SHP77 treated with DMSO at 0.1 percent for 48 hours (cell line): ENCODE measurements around the gene COL3A1.

Experiments
- DNase-seq: peaks from one replicate; lab custom pipeline; 2025; lab: John Stamatoyannopoulos, UW

Gene COL3A1

DNA sequence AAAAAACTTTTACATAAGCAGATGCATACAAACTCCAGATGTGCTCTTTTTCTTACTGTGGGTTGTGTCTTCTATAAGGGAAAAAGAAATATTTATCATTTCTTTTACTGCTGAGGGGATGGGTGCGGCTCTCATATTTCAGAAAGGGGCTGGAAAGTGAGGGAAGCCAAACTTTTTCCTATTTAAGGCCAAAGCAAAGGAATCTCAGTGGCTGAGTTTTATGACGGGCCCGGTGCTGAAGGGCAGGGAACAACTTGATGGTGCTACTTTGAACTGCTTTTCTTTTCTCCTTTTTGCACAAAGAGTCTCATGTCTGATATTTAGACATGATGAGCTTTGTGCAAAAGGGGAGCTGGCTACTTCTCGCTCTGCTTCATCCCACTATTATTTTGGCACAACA, at the start of gene COL3A1:
Gene COL3A1 (plus strand): TSS at position 210 of the 400 bp plus-strand sequence. CDS start 117 bp downstream, at position 327.
- DNase-seq = no peak

DNA sequence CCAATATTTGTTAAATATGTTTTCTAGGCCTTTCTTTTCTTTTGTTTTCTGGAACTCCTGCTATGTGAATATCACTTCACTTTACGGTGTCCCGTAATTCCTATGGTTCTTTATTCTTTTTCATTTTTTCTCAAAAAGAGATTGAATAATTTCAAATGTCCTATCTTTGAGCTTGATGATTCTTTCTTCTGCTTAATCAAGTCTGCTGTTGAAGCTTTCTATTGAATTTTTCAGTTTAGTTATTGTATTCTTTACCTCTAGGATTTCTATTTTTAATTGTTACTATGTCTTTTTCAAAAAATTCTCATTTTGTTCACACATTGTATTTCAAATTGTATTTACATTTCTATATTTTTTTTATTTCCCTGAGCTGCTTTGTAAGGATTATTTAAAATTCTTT, 45.5 kb upstream of the COL3A1 start:
- DNase-seq = no peak

DNA sequence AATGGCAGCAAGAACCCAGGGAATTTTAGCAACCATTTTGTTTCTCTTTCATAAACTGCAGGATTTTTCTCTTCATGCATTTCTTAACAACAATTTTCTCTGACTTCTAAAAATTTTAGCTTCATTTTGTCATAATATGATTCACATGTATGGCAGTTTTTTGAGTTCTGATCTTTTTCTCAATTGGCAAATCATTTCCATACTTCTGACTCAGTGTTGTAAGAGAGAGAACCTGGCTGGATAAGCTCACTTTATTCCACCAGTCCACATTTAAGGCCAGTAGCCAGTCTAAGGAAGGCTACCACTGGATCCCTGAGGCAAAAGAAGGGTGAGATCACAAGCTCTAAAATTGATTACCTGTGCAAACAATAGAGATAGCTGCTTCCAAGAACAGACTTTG, 42.8 kb upstream of the COL3A1 start:
- no peak for DNase-seq

DNA sequence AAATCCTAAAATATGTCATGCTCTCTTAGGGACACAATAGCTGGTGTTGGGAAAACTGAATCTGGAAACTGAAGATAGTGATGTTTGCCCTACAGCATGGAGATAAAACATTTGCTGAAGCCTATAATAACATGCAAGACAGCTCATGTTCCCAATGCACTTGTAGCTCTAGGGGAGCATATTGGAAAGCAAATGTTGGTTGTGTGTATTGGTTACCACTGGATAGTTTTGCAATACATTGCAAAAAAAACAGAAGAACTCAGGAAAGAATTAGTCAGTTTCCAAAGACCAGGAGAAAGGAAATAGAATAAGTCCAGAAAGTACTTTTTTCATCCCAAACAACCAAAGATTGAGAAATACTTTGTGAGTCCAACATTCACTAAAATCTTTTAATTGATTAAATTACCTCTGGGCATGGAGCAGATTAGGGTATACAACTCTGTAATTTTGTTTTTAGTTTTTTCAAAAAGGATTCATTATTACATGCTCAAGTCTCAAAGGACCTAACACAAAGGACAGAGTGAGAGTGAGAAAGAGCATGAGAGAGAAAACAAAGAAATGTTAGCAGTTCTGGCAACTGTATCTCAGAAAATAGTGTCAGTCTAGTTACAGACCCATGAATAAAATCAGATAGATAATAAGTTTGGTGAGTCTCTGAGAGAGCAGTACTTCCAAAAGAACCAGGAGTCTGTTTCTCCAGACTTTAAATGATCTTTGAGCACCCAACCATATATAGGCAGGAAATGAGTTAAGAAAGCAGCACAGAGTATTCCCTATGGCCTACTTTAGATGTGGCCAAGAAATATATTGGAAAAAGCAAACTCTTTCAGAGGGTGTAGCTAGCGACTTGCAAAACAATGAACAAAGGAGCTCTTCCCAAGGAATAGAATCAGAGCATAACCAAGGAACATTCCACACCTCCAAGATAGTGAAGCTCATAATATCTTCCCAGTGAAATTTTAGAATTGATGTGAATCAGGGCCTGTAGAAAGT, 36.6 kb upstream of the COL3A1 start:
- DNase-seq = no peak

DNA sequence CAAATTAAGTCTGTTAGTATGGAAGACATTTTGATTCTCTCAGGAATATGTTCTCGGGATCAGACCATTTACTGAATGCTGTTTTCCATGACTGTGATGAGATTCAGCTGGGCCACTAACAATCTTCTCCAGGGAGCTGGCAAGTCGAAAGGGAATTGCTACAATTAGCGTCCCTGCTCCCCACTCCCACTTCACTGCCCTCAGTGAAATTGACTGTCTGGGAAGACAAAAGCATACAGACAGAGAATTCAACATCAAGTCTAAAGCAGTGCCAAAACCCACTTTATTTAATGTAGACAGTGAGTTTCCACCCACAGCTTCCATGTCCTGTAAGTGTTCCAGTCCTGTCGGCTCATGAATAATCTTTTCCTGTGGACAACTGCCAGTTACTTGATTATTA, 34.0 kb upstream of the COL3A1 start:
- DNase-seq = no peak

DNA sequence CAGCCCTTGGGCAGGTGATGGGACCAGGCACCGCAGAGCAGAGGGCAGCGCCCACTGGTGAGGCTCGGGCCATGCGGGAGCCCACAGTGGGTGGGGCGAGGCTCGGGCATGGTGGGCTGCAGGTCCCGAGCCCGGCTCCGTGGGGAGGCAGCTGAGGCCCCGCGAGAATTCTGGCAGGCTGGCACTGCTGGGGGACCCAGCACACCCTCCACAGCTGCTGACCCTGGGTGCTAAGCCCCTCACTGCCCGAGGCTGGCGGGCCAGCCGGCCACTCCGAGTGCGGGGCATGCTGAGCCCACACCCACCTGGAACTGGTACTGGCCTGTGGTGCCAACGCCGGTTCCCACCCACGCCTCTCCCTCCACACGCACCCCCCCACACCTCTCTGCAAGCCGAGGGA, 29.7 kb upstream of the COL3A1 start:
- DNase-seq = no peak

DNA sequence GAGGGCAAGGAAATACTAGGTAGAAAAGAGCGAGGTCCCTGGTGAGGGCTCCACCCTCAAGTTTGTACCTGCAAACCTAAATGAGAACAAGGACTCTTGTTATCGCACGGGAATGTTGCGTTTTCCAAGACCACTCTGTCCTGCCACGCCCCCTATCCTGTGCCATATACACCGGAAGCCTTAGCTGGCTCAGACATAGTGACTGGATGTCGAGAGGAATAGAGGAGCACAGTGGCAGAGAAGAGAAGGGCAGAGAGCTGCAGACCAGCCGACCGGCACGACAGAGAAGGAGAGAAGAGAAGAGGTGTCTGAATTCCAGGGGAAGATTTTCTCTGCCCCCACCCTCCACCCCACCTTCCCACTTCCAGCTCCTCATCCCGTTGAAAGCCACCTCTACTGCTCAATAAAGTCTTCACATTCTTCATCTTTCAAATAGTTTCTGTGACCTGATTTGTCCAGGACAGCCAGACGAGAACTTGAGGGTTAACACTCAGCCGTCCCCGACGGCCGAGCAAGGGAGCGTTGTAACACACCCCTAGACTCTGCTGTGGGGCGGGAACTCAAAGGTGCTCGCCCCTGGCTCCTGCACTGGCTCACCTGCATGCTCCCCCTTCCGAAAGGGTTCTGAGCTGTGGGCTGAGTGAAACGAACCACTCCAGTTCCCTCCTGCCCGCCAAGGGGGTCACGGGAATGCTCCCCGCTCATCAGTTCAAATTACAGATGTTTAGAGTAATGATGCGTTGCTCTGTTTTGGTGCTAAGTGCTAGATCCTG, 24.9 kb upstream of the COL3A1 start:
- no peak for DNase-seq

DNA sequence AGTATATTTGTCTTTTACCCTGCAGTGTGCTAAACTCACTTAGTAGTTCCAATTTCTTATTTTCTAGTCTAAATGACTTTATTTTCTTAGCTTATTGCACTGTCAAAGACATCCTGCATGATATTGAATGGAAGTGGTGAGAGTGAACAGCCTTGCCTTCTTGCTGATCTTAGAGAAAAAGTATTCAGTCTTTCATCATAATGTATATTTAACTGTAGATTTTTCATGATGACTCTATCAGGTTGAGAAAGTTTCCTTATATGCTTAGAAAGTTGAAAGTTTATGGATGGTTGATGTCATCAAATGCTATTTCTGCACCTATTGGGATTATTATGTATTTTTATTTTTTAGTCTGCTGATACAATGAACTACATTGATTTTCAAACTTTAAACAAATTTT, 21.3 kb upstream of the COL3A1 start:
- DNase-seq = no peak

DNA sequence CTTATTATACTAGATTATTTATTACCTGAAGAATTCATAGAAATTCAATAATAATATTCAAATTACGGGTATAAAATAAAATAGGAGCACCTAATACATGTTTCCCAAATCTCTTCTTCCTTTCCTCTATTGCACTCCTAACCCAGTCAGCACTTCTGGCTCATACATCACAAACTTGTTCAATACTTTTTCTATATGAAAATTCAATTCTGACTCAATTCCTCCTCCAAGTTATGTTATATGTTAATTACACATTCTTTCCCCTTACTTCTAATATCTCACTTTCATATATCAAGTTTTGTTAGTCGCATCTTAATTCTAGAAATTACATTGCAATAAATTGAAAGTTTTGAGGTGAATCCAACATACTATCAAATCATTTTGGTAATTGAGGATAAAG, 17.9 kb upstream of the COL3A1 start:
- DNase-seq = no peak

DNA sequence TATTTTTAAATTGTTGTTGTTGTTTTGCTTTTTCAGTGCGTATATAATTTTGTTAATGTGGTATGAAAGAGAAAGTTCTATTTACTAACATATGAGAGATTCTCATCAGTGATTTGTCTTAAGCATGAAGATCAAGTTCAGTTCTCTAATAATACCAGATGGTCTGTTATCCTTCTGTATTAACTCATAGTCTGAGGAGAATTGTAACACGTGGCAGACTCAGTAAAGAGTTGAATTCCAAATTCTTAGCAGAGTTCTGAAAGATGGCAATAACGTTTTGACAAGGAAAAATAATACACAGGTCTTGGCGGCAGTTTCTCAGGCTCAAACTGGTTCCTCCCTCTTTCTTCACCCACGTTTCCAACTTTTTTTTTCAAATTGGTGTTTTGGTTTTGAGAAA, 17.2 kb upstream of the COL3A1 start:
- DNase-seq = no peak

DNA sequence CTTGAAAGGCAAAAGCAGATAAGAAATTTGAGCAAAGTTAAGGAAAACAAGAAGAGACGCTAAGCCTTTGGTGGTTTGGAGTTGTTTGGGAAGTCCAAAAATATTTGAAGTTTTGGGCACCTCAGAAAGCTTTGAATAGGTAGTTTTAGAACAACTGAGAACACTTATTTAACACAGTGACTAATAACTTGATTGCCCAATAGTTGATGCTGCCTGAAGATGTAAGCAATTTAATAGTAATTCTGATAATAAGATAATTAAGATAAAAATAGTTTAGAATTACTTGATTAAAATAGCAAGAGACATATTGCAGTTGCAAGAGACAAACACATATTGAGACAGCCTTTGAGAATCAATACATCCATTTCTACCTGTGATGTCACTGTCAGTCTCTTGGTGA, 16.5 kb upstream of the COL3A1 start:
- no peak for DNase-seq

DNA sequence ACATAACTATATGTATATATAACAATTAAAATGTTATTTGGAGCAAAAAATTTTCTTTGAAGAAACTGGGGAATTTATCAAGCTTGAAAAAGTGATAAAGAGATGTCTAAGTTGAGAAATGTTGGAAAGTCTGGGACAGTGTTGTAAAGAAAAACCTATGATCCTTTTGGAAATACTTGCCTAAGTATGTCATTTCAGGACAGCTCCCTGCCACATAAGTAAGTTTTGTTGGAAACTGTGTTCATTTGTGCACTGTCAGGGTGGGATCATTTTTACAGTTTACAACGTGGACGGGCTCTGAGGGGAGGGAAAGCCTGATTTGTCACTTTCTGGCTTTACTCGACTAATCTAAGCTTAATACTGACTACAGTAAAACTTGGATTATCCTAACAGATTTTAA, 10.4 kb upstream of the COL3A1 start:
- no peak for DNase-seq

DNA sequence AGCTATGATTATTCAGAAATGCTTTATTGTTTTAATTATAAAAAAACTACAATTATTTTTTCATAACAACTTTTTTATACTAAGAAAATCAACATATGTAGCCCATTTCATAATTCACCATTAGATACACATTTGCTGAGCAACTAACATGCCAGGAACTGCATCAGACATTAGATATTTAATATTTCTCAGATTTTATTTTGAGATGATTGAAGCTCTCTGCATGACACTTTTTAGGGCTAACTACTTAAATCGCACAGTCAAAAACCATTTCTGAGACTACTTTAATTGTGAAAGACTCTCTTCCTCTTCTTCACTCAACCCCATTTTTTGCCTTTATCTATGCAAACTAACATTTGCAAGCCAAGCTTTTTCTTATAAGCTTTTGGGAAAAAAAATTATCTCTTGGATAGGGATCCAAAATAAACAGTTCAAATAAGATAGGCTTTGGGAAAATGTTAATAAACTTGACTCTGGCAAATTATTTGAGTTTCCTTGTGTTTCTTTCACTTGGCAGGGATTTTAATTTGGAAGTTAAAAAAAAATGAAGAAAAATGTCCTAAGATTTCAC, 9.1 kb upstream of the COL3A1 start:
- DNase-seq = no peak

DNA sequence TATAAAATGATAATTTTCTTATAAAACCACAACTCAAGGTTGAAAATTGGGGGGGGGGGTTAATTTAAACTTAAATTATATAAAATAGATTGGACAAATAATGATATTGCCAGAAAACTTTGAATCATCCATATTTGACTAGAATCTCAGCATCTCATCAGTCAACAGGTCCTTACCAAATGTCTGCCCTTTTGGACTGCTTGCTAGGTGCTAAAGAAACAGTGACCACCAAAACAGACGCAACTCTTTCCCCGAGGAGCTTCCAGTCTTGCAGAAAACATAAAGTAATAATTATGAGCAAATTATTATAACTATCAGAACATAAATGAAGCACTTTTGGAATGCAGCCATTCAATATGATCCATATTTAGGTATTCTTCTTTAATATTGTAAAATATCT, 8.6 kb upstream of the COL3A1 start:
- DNase-seq = no peak

DNA sequence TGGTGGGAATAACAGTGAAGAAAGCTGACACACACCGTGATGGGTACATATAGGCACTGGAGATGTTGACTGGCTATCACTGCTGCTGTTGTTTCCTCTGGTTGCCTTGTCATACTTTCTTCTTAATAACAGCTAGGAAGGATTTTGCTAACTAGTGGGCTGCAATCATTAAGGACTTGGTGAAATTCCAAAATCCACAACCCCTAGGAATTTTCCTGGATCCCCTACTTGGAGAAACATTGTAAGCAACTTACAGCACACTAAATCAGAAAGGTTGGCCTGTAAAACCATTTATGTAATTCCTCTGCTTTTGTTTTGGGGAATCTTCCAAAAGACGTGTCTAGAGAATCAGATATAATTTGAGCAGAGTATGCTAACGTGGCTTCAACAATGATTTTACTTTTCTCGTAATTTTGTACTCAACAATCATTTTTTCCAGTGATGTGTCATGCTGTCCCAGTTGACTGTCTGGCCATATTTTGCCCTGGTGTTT, 8.0 kb upstream of the COL3A1 start:
- DNase-seq = no peak

DNA sequence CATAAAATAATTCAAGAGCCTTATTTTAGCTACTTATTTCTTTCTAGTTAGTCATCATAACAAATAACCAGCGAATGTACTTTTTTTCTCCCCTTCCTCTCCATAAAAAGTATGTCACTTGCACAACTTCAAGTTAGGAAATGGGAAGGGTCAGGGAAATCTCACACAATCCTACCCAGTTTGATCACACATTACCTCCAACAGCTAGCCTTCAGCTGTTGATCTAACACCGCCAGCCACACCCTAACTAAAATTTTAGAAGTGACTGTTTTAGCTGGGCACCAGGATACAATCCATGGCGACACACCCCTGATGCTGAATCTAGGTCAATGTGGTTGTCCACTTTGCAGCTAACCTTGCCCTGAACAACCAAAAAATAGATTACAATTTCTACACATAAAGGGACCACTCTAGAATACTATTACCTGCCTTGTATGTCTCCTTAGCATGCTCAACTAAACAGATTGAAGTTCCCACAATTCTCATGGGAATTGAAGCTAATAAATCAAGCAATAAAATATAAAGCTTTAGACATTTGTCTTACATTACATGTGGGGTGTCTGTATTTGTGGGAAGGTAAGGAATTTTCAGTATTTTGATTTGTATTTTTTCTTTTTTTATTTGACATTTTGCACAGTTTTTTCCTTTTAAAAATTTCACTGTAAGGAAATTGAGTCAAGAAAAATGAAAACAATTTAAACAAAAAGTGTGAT, 7.3 kb upstream of the COL3A1 start:
- DNase-seq = no peak

DNA sequence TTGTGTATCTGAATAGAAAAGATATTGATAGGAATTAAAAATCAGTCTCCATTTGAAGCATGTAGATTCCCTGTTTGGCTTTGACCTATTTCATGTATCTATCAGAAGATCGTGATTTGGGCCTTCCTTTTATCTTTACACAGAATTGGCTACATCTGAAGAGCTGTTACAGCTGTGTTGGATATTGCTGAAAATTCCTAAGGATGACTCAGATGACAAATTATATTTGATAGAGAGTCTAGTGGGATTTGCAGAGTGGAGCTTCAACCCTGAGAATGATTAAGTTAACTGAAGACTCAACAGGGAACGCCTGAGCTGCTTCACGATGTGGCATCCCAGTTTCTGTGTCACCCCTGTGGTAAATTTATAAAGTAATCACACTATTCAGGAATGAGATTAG, 4.9 kb upstream of the COL3A1 start:
- no peak for DNase-seq

DNA sequence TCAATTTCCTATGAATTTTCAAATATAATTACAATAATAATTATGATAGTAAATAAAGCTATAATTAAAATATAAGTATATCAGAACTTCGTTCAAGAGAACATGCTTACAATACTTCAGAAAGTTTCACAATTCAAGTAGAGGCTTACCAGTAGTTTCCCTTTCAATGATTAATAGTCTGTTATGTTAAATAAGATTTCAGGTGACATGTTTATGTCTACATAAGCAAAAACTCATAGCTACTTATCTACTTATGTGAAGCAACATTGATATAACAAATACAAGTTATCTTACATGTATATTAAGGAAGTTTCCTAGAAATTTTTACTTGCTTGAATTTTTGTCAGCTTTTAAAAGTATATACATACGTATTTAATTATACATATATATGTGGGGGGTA, 4.5 kb upstream of the COL3A1 start:
- DNase-seq = no peak

DNA sequence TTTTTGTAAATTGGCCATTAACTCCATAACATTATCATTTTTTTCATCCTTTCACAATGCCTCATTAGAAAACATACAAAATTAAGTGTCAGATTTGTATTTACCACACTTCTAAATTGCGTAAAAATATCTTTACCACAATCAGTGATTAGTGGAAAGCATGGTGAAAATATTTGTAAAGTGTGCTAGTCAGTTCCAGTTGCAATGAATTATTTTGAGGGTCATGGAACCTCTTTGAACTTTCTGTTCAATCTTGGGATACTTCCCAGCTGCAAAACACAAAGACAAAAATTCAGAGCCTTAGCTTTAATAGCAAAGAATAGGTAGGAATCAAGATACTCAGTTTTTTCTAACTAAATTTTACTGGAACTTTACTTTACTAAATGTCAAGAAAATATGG, 4.0 kb upstream of the COL3A1 start:
- DNase-seq = no peak

DNA sequence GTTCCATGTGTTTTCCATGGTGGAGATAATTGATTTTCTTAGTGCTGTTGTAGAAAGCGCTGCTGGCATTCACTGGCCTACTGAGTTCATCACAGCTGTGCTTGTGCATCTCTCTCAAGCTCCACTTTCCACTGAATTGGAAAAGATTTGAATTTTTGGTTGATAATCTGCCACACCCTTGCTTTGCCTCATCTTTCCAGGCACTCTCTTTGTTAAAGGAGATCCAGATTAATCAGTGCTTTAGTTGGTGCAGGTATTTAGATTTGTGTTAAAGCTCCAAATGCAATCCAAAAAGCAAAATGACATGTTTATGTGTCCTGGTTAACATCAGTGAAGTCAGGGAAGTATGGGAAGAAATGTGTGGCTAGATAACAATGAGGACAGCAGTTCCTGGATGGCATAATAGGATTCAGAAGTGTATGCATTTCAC, 2.7 kb upstream of the COL3A1 start:
- DNase-seq = no peak

DNA sequence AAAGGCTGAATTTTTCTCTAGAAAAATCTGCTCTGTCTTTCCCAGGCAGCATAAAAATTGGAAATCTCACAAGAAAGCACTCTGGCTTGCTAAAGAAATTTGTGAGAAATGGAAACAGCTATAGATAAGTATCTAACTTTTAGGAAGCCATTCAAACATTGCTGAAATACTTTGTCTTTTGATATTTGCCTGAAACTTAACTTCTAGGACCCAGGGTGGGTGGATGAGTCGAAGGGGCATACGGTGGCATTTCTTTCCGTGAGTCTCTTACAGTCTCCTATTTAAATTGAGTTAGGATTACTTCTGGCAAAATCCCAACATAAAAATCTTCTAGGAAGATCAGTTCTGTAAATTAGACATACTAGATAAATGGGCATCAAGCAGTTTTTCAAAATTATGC, 532 bp upstream of the COL3A1 start:
- no peak for DNase-seq

DNA sequence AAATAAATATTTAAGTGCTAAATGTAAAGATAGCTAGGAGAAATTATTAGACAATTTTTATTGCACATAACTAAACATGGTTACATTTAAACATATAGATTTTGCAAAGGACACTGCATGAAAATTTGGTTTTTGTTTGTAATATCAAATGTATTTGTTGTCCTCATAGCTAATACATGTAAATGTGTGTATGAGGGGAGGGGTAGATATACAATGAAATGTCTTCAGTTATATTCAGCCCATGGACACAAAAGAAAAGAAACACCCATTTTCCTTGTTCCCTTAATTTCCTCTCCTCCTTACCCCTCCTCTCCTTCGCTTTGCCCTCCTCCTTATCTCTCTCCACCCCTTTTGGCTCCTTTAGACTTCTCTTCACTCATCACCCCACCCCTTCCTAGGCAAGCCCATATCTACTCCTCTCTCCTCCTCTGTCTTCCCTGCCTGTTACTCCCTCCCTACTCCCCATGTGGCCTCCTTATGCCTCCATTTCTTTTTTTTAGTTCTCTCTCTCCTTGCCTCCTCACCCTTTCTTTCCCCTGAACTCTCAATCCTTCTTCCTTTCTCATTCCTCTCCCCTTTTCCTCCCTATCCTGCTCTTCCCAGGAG, 1.4 kb downstream of the COL3A1 start:
- DNase-seq = no peak
